Measurements from ENCODE around the gene SHISA8.
"Not testable (repeated sequence)": the region's sequence is repeated elsewhere in the genome, so short reads cannot be mapped to it uniquely, and the experiment has no call there.

Gene SHISA8

DNA sequence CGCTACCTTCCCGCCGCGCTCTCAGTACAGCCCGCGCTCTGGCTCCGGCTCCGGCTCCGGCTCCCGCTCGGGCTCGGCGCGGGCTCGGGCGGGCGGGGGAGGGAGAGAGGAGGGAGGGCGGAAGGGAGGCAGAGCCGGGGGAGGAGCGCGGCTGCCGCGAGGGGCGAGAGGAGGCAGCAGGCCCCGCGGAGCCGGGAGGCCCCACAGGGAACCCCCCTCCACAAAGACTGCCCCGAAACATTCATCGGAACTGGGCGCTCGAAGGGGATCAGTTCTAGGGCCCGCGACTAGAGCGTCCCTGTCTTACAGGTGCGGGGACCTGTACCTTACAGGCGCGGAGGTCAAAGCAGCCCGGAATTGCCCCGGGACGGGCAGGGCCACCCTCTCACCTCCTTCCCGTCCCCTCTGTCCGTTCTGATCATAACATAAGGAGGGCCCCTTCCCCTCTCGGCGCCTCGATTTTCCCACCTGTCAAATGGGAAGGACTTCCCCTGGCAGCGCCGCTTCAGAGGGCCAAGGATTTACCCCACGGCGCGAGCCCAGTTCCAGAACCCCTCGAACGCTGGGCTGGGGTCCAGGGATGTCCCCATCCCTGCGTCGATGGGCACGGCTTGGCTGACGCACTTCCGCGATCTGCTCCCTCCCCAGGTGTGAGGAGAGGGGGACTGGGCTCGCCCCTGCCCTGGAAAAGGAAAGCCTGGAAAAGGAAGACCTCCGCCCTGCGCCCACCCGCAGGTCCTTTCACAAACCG, at the start of gene SHISA8:
Gene SHISA8, minus strand, starts transcription at position 40 of the 751 bp plus-strand sequence. CDS start 407 bp downstream, outside the sequence.
- DNase-seq (ENCODE audit: low spot score) = peak; percentile 67

DNA sequence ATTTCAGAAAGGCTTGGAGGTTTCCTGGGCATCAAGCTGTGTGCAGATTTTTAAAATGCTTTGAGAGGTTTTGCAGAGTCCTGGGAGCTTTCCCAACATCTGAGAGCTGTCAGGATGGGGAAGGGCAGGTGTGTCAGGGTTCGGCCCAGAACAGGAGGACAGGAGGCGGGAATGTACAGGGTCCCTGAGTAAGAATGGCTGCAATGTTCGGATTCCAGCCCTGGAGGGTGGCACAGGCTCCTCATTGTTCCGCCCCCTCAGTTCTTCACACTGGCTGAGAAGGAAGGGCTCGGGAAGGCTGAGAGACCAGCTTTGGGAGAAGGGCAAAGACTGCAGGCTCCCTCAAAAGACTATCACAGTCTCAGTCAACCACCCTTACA, 49.2 kb upstream of the SHISA8 start:
- DNase-seq (ENCODE audit: low spot score) = peak; percentile 46

DNA sequence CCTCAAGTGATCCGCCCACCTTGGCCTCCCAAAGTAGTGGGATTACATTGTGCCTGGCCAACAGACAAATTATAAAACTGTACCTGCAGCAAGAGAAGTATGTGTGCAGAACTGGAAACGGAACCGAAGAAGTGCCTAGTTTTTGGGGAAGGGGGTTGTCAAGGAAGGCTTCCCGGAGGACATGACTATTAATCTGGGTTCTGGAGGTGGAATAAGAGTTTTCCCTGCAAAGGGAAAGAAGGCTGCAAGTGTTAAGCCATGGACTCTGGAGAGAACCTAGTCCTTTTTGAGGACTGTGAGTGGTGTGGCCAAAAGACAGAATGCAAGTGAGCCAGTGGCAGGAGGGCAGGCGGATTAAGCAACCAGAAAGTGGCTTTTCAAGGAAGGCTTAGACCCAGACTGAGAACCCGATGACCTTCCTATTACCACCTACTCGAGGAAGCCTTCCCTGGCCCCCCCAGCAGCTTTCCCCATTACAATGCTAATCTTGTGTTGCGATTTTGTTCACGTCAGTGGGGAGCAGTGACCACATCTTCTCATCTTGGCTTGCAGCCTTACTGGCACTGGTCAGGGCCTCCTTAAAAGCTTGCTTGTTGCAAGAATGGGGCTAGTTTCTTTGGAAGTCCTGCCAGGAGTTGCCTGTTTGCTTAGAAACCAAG, 48.7 kb upstream of the SHISA8 start:
- DNase-seq (ENCODE audit: low spot score) = peak; percentile 58

DNA sequence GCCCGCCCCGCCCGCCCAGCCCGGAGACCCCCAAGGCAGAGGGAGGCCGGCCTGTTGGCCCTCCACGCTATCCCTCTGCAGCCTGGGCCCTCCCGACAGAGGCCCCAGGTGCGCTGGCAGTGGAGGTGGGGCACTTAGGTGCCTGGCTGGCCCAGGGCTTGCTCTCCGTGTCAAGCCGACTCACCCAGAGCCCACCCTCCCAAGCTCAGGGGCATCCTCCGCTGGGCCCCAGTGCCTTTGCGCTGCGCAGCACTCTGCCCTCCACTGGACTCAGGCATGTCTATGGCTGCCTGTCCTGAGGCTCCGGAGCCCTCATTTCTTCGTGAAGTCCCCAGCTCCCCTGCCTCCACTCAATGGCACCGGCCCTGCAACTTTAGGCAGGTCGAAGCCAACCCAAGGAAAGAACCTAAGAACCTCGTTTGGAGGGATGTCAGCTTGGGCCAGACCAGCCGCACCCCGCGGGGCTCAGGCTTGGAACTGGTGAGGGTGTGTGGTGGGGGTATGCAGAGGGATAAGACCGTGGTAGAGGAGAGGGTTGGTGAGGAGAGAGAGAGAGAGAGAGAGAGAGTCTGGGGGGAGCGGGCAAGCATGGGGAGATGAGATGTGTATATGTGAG, 43.2 kb upstream of the SHISA8 start:
- DNase-seq (ENCODE audit: low spot score) = no peak

DNA sequence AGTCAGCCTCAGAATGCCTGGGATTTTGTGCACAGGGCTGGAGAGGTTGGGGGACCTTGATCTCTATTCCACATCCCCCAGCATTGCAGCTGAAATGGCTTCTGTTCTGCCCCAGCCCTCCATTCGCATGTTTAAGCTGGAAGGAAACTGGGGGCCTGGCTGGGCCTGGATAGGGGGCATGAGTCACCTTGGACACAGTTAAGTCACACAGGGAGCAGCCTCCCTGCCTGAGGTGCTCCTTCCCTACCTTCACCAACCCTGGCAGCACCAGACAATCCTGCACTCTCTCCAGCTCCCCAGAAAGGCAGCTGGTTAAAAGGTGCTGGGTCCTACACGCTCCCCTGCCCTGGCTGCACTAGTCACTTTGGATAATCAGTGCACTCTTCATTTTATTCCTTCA, 37.8 kb upstream of the SHISA8 start:
- DNase-seq (ENCODE audit: low spot score) = no peak

DNA sequence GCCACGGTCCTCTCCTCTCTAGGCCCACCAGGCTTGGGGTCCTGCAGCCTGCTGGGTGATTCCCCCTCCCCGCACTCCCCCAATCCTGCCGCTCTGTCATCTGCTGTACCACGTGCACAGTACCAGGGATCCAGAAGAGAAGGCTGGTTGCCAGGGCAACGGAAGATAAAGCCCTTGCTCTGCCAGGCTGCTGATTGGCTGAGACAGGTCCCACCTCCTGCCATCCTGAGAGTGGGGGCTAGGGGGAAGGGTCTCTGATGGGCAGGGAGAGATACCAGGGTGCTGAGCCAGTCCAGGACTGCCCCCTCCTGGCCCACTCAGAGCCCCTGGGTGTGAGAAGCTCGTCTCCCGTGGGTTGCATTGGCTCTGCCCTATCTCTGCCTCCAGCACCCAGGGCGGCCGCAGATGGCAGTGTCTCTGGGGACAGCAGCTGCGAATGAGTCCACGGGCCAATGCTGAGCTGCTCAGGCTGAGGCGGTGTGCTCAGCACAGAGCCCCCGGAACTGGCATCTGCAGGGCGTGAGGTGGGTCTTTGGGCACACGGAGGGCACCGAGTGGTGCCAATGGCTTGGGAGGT, 37.1 kb upstream of the SHISA8 start, which contains the start of gene SMIM45:
Gene SMIM45, plus strand, starts transcription at position 253 of the 577 bp plus-strand sequence.
- peak; percentile 84 for DNase-seq (ENCODE audit: low spot score)

DNA sequence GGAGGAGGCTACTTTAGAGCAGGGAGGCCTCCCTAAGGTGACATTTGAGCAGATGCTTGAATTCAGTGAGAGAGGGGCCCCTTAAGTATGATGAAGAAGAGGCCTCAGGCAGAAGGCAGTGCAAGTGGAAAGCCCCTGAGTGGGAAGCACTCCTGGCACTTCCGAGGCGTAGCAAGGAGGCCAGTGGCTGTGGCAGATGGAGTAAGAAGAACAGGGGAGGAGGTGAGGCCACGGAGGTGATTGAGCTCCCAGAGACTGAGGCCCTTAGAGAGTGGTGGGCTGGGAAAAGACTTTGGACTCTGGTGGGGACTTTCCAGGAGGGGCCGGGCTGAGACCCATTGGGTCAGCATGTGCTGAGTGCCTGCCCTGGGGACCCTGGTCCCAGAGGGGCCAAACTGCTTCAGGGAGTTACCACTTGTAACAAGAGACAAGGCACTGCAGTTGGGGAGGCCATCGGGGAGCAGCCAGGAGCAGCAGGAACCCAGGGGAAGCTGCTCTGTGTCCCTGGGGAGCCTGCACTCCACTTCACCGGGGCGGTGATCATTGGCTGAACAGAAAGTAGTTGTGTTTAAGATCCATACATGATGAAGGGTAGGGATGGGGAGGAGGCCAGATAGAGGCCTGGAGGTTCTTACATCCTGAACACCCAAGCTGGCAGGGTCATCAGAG, 34.6 kb upstream of the SHISA8 start:
- no peak for DNase-seq (ENCODE audit: low spot score)

DNA sequence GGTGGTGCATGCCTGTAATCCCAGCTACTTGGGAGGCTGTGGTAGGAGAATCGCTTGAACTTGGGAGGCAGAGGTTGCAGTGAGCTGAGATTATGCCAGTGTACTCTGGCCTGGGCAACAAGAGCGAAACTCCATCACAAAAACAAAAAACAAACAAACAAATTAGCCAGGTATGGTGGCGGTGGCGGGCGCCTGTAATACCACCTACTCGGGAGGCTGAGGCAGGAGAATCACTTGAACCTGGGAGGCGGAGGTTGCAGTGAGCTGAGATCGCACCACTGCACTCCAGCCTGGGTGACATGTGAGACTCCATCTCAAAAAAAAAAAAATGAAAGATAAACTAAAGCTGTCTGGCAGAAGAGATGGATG, 34.0 kb upstream of the SHISA8 start:
- DNase-seq (ENCODE audit: low spot score) = not testable (repeated sequence)

DNA sequence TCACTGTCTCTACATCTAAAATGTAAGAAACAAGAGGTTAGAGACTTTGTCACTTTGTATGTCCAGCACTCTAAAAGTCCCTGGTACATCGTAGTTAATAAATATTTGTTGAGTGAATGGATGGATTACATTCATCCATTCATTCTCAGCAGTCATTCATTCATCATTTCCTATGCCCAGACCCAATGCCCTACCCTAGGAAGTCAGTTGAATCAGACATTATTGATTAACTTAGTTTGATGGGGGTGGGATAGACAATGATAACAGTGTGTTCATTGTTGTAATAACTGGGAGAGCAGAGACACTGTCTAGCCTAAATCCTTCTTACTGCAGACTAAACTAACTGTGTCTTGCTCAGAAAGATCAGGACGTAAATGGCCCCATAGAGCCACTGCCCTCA, 33.3 kb upstream of the SHISA8 start:
- no peak for DNase-seq (ENCODE audit: low spot score)

DNA sequence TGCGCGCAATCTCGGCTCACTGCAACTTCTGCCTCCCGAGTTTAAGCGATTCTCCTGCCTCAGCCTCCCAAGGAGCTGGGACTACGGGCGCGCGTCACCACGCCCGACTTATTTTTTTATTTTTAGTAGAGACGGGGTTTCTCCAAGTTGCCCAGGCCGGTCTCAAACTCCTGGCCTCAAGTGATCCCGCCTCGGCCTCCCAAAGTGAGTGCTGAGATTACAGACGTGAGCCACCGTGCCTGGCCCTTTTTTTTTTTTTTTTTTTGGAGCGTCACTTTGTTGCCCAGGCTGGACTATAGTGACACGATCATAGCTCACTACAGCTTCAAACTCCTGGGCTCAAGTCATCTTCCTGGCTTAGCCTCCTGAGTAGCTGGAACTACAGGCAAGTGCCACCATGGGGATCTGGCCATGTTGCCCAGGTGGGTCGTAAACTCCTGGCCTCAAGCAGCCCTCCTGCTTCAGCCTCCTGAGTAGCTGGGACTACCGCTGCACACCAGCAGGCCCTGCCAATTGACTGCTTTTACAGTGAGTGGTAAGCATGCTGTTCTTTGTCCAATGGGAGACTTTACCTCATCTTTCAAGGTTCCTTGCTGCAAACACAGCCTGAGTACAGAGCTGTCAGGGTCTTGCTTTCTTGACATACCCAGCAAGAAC, 32.7 kb upstream of the SHISA8 start:
- no peak for DNase-seq (ENCODE audit: low spot score)

DNA sequence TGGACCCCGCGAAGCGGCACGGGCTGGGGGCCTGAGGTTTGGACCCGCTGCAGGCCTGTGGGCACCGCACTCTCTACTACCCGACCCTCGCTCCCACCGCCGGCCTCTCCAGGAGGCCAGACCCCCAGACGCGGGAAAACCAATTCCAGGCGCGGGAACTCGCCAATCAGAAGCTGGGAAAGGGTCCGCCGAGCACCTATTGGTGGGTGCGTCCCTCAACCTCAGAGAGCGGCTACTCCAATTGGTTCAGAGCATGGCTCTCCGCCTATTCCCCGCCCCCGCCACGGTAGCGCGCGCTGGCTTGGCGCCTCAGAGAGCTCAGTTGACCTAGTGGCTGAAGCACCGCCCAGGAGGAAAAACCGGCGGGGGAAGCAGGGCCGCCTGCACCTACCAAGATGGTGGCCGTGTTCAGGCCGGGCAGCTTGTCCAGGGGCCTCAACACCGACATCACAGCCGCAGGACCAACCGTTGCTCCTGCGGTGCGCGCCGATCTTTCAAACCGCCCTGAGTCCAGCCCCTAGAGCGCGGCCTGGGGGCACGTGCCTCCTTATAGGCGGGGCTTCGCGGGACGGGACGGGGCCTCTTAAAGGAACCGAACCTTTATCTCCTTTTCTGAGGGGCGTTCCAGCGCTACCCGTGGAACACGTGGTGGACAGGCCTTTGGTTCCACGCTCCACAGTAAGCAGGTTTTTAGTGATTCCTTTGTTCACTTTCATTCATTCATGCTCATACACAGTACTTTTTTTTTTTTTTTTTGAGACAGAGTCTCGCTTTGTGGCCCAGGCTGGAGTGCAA, 32.0 kb upstream of the SHISA8 start, which contains the start of gene CENPM:
Gene CENPM, minus strand, starts transcription at position 524 of the 795 bp plus-strand sequence. Its CDS starts 76 bp downstream, at position 448.
- DNase-seq (ENCODE audit: low spot score) = peak; percentile 98

DNA sequence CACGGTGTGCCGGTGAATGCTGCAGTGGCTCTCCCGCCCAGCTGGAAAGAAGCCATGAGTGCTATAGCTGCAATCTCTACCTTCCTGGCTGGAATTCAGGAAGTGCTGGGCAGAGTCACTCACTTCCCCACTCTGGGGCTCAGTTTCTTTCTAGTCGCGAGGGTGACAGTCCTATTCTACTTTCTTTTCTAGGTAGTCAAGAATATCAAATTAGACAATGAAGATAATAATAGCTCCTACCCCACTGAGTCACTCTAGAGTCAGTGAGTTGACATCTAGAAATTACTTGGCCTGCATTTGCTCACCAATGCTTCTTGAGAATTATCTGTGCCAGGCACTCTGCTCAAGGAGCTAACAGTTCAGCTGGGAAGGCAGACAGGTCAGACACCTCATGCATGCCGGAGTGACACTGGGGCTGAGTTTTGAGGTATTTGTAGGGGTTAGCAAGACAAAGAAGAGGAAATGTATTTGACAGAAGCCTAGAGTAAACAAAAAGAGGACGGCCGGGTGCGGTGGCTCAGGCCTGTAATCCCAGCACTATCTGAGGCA, 28.9 kb upstream of the SHISA8 start:
- no peak for DNase-seq (ENCODE audit: low spot score)

DNA sequence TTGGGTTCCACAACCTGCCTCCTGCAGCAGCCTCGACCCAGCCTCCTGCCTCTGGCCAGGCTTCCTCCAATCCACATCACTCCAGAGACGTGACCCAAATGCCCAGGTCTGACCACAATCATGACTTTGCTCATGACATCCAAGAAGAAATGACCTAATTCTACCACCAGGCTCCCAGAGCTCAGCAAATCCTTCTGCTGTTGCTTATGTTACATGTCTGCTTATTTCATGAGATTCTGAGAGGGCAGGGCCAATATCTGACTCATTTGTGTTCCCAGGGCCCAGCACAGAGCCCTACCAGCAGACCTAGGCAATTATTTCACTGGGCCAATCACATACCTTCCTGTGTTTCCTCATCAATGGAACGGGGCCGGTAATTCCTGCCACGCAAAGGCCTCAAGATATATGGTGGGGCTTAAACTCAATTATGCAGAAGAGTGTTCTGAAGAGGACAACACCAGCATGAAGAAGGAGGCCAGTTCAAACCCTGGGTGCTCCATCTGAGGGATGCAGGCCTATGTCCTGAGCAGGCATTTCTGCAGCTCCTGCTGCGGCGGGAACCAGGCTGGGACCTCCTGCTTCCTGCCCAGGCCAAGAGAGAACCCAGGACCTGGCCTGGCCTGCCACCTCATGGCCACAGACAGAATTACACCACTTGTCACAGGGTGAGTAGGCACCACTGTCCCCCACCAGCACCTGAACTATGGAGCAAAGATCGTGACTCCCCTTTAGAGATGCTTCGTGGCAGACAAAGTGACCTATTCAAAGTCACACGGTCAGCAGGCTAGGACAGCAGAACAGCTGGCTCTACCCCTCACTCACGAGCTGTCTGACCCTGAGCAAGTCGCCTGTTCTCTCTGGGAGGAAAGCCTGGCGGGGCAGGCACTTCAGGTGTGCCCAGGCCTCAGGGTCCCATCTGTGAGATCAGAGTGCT, 26.2 kb upstream of the SHISA8 start:
- DNase-seq (ENCODE audit: low spot score) = peak; percentile 84

DNA sequence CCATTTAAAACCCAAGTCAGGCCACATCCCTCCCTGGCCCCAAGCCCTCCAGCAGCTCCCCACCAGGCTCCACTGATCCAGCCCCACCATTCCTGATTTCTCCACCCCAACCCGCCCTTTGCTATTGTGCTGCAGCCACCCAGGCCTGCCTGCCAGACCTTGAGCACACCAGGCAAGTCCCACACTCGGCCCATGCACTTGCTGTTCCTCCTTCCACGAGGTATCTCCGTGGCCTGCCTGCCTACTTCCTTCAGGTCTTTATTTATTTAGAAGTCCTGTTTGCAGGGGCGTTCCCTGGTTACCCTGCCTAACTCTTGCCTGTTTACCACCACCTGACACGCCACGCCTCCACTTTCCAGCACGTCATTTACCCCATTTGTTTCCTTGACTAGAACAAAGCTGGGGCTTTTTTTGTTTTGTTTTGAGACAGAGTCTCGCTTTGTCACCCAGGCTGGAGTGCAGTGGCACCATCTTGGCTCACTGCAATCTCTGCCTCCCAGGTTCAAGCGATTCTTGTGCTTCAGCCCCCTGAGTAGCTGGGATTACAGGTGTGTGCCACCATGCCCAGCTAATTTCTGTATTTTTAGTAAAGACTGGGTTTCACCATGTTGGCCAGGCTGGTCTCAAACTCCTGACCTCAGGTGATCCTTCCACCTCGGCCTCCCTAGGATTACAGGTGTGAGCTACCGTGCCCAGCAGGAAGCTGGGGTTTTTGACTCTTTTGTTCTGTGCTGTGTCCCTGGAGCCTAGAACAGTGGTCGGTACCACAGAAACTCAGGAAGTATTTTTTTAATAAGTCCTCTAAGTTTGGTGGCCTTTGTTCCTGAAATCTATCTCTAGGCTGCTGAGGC, 25.3 kb upstream of the SHISA8 start:
- no peak for DNase-seq (ENCODE audit: low spot score)

DNA sequence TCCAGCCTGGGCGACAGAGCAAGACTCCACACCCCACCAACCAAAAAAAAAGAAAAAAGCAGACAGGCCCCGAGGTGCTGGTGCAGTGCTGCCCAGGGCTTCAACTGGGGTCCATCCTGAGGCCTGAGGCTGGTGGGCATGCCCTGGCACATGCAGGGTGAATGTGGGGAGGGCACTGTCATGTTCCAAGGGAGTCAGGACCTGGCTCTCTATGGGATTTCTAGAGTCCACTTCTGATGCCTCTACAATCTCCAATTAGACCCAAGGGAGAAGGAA, 22.0 kb upstream of the SHISA8 start:
- DNase-seq (ENCODE audit: low spot score) = no peak

DNA sequence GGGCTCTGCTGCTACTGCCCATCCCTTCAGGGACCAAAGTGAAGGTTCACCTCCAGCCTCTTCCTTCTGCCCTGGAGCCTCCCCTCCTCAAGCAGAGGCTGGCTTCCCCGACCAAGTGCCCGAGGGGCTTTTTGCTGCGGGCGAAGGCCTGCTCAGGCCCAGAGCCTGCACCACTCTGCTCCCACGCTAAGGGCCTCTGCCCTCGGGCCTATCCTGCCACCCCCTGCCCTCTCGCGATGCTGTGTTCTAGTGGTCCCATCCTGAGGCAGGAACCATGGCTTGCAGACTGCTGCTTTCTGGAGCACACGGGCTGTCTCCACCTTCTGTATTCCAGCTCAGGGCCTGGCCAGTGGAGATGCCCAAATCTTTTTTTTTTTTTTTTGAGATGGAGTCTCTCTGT, 20.6 kb upstream of the SHISA8 start:
- DNase-seq (ENCODE audit: low spot score) = no peak

DNA sequence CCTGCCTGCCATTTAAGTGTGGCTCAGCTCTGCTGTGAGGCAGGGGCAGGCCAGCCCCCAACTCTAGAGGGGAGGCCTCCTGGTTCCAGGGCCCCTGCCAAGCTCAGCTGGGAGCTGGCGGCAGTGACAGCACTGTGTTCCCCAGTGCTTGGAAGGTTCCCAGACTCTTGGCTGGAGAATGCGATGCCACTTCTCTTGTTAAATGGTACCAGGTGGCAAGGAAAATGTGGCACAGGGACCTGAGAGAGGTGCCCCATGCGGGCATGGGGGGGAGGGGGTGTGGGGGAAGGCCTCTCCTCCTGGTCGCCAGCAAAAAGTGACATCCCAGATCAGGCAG, 20.1 kb upstream of the SHISA8 start:
- no peak for DNase-seq (ENCODE audit: low spot score)

DNA sequence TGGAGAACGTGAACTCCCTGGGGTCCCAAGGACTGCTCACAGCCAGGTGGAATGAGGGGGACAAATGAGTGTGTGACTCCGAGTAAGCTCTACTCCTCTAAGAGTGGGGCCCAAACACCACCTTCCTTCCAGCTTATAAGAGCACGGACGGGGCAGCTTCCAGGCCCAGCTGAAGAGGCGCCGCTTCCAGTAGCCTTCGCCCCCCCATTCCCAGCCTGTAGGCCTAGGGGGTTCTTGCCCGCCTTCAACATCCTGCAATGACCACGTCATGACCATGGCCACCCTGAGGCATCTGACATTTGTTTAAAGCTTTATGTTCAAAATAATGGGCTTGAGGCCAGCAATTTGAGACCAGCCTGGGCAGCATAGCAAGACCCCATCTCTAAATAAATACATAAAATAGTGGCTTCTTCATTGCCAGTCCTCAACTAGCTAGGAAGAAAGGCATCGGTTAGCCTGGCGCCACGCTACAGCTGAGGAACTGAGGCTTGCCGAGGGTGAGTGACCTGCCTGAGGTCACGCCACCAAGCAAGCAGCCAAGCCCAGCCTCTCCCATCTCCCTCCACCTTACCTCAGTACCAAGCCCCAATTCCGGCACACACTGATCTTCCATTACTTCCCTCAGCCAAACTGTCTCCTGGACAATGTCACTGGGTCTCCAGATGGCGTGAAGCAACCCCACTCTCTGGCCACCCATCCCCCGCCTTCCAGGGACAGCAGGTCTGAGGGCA, 19.6 kb upstream of the SHISA8 start:
- DNase-seq (ENCODE audit: low spot score) = no peak
